Stimulated activated CD4-positive, alpha-beta T cell treated with anti-CD3 and anti-CD28 coated beads, Interleukin-1b, Interleukin-23, amount 100 ng/mL, for 48 hours (primary cell): ENCODE measurements around the gene PBX3.
"Not testable (repeated sequence)": the region's sequence is repeated elsewhere in the genome, so short reads cannot be mapped to it uniquely, and the experiment has no call there.

Experiments used
- DNase-seq: peaks from one replicate; pipeline ENCODE4 v3.0.0-alpha.2; 2020

The PBX3 gene

GRCh38 chr9:125779220-125779565 is 32.0 kb downstream of the PBX3 start:
- DNase-seq: not testable (repeated sequence)

GRCh38 chr9:125782718-125783117 is 35.5 kb downstream of the PBX3 start:
- no peak for DNase-seq

DNA sequence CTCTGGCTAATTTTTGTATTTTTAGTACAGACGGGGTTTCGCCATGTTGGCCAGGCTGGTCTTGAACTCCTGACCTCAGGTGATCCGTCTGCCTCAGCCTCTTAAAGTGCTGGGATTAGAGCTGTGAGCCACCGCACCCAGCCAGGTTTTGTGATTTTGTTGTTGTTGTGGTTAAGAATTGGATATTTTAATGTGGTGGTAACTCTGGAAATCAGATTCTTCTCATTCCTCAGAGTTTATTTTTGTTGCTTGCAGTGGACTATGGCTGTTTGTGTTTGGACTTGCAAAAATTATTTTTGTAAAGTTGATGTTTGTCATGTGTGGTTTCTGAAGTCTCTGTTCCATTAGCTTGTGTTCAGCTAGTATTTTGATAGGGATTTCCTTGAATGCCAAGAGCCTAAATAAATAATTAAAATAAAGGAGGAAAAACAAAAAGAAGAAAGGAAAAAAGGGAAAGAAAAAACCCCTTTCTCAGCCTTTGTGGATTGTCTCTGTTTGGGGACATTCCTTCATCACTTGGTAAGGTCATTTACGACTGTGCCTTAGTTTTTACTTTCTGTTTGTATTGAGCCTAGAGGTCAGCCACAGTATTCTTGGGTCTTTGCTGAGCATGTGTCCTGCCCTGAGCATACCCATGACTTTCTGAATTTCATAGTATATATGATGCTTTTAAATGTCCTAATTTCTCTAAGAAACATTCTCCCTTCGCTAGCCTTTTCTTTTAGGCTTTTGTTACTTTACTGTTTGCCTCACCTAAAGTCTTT is 37.3 kb downstream of the PBX3 start:
- DNase-seq: no peak

DNA sequence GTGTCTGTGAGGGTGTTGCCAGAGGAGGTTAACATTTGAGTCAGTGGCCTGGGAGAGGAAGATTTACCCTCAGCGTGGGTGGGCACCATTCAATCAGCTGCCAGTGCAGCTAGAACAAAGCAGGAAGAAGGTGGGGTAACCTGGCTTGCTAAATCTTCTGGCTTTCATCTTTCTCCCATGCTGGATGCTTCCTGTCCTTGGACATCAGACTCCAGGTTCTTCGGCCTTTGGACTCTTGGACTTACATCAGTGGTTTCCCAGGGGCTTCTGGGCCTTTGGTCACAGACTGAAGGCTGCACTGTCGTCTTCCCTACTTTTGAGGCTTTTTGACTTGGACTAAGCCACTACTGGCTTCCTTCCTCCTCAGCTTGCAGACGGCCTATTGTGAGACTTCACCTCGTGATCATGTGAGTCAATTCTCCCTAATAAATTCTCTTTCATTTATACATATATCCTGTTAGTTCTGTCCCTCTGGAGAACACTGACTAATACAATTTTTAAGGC is 38.1 kb downstream of the PBX3 start:
- DNase-seq: peak; percentile 36

DNA sequence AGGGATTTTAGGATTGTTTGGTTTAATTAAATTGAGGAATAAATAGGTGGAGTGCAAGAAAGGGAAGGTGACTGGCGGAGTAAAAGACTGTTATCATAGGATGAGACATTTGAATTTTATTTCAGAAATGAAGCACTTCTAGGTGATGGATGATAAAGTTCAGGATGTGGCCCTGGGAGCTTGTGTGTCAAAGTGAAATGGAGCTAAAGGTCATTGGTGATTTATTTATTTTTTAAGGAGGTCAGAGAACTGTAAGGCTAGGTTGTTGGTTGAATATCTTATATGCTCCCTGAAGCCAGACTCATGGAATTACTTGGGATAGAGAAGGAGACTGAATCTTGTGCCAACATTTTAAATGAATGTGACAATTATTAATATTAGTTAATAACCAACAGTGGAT is 40.5 kb downstream of the PBX3 start:
- no peak for DNase-seq

DNA sequence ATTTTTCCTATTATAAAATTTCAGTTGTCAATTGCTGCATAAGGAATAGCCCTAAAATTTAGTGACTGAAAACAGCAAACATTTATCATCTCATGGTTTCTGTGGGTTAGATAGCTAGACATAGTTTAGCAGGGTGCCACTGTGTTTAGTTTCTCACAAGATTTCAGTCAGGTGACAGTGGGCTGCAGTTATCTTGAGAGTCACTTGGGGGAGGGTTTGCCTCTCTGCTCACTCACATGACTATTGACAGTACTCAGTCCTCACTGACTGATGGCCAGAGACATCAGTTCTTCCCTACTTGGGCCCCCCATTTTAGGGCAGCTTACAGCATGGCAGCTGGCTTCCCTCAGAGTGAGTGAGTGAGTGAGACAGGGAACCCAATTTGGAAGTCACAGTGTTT is 42.0 kb downstream of the PBX3 start:
- DNase-seq: no peak

GRCh38 chr9:125794708-125795107 is 47.5 kb downstream of the PBX3 start:
- no peak for DNase-seq

- DNase-seq: no peak
Observed at GRCh38 chr9:125795970-125796596, 48.9 kb downstream of the PBX3 start.

- DNase-seq: no peak
Observed at GRCh38 chr9:125797930-125798329, 50.8 kb downstream of the PBX3 start.

DNA sequence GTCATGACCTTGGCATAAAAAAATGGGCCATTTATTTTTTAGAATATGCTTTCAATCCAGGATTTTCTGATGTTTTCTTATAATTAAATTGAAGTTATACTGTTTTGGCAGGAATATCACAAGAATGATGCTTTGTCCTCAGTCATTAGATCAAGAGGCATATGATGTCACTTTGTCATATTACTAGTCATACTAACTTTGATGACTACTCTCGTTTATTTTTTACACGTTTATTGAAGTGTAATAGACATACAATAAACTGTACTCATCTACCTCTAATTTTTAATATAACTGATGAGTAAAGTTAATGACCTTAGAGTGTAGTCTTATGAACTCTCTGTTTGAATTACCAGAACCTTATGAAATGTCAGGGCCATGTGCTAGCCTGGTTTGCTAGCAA is 56.4 kb downstream of the PBX3 start:
- no peak for DNase-seq

DNA sequence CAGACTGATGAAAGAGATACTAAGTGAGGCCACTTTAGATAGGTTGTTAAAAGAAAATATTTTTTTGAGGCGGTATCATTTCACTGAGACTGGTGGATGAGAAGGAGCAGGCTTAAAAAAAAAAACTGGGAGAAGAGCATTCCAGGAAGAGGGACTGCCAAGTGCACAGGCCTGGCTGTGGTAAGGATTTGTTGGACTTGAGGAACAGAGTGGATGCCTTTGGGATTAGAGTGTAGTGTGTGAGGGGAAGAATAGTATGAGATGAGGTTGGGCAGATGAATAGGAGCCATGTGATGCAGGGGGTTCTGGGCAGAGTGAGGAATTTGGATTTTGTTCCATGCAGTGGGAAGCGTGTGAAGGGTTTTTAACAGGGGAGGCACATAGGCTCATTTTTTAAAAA is 57.9 kb downstream of the PBX3 start:
- DNase-seq: no peak

GRCh38 chr9:125805586-125805985 is 58.4 kb downstream of the PBX3 start:
- DNase-seq: no peak

DNA sequence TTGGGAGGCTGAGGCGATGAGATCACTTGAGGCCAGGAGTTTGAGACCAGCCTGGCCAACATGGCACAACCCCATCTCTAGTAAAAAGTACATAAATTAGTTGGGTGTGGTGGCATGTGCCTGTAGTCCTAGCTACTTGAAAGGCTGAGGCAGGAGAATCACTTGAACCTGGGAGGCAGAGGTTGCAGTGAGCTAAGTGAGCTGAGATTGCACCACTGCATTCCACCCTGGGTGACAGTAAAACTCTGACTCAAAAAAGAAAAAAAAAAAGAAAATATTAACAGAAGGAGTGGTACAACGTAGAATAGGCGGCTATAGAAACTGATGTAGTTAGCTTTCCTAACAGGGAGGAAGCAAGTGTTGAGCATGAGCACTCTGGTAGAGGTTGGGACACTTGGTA is 59.9 kb downstream of the PBX3 start:
- no peak for DNase-seq

- no peak for DNase-seq
Observed at GRCh38 chr9:125810161-125810560, 63.0 kb downstream of the PBX3 start.

DNA sequence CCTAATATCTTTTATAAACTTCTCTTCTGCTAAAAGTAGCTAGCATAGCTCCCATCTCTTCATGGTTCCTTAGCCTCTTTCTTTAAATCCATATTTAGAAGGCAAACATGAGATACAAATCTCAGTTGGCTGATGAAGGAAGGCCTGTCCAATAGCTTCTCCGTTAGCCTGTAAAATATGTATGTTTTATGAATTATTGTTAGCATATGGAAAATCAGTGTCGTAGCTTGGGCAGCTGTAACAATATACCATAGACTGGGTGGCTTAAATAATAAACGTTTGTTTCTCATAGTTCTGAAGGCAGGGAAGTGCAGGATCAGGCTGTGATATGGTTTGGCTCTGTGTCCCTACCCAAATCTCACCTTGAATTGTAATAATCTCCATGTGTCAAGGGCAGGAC is 63.8 kb downstream of the PBX3 start:
- no peak for DNase-seq

- DNase-seq: no peak
Observed at GRCh38 chr9:125812403-125812802, 65.2 kb downstream of the PBX3 start.

GRCh38 chr9:125815568-125815967 is 68.4 kb downstream of the PBX3 start:
- no peak for DNase-seq

- no peak for DNase-seq
Observed at GRCh38 chr9:125816321-125816720, 69.1 kb downstream of the PBX3 start.

- no peak for DNase-seq
Observed at GRCh38 chr9:125820100-125820804, 73.1 kb downstream of the PBX3 start.

DNA sequence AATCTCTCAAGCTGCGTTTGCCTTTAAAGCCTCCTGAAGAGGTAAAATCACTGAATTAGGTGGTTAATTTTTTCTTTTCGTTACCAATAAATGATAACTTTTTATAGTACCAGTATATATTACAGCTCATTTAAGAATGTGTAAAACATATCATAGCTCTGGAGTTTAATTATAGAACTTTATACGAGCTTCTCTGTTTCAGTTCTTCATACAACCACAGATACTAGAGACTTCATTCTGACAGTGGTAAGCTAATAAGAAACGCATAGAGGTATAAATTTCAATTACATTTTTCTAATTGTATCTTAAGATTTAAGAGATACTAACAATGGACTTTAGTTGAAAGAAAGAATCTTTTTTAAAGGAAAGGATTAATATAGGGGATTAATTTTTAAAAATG is 73.9 kb downstream of the PBX3 start:
- no peak for DNase-seq

- no peak for DNase-seq
Observed at GRCh38 chr9:125822160-125822559, 75.0 kb downstream of the PBX3 start.

GRCh38 chr9:125822902-125823301 is 75.7 kb downstream of the PBX3 start:
- no peak for DNase-seq

DNA sequence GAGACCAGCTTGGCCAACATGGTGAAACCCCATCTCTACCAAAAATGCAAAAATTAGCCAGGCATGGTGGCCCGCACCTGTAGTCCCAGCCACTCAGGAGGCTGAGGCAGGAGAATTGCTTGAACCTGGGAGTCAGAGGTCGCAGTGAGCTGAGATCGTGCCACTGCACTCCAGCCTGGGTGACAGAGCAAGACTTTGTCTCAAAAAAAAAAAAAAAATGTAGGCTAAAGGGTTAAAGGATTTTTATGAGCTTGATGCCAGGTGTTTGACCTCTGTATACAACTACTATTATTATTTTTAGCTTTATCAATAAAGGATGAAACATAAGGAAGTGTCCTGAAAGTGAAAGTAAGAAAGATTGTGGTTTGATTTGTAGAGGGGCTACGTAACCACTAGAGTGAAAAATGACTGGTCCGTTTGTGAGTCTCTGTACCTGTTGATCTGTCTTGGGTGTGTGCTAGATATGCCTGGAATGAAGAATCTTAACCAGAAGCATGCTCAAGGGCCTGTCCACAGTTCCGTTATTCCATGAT is 76.8 kb downstream of the PBX3 start:
- DNase-seq: not testable (repeated sequence)

DNA sequence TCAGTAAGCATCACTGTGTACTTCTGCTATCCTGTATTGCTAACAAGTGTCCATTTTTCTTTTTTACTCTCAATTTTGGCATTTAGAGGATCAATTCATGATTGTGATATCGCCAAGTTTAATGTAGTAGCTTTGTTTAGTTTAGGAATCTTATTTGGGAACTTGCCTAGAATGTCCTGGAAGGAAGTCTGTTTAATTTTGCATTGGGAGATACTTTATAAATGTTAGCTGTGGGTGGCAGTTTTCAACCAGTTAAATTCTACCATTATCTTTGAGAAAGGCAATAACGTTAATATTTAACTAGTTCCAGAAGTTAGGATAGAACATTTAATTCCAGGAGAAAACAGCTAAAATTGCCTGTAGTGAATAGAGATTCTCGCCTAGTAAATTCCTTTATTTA is 78.6 kb downstream of the PBX3 start:
- DNase-seq: no peak
